Measurements from ENCODE around the gene KLHL3. TPM values are rescaled to one million over a fixed set of nuclear protein-coding genes. Genes with fewer than 3 reads are reported as not detected.
"Not testable (repeated sequence)": the region's sequence is repeated elsewhere in the genome, so short reads cannot be mapped to it uniquely, and the experiment has no call there.

Gene KLHL3, protein sequence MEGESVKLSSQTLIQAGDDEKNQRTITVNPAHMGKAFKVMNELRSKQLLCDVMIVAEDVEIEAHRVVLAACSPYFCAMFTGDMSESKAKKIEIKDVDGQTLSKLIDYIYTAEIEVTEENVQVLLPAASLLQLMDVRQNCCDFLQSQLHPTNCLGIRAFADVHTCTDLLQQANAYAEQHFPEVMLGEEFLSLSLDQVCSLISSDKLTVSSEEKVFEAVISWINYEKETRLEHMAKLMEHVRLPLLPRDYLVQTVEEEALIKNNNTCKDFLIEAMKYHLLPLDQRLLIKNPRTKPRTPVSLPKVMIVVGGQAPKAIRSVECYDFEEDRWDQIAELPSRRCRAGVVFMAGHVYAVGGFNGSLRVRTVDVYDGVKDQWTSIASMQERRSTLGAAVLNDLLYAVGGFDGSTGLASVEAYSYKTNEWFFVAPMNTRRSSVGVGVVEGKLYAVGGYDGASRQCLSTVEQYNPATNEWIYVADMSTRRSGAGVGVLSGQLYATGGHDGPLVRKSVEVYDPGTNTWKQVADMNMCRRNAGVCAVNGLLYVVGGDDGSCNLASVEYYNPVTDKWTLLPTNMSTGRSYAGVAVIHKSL
- total RNA-seq, result 7.5 TPM

DNA sequence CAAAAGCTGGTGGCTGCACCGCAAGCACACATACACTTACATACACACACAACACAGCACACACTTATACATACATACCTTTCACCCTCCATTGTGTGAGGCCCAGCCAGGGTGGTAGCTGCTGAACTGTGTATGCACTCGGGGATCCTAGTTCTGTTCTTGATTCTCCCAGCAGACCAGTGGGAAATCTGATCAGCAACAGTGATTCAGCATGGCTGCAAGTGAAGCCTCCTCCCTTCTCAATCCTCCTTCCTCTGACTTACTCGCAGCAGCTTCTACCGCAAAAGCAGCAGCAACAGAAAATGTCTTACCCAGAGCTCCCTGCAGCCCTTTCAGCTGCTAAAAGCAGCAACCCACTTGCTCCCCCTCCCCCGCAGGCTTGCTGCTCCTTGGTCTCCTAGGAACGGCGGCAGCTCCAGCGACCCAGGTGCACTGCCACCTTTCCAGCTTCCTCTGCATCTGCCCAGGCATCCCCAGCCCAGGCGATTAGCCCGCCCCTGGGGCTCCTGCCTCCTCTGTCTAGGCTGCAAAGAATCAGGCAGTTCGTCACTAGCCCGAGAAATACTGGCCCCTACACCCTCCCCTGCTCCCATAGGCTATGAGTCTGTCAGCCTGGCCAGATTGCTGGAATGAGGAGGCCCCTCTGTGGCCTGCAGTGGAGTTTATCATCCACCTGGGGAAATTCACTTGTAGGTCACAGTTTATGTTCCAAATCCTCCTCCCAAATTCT, at the start of gene KLHL3:
TSS of gene KLHL3 (minus strand) at position 535 of the 730 bp plus-strand sequence. CDS start at position 92, 443 bp downstream.
- DNase-seq (ENCODE audit: low spot score in 2 of 2), result peak in 1 of 2 donors; percentile 70
- no peaks in the 10 kb centered on the region for H3K9me3 ChIP-seq
- no peaks in the 10 kb centered on the region for H3K36me3 ChIP-seq
- H3K4me3 ChIP-seq, result peak within 1 kb of the TSS; percentile 52 to 66
- peak within 1 kb of the TSS; percentile 39 to 55 for H3K27ac ChIP-seq
- TF ChIP-seq, protein P1, sequence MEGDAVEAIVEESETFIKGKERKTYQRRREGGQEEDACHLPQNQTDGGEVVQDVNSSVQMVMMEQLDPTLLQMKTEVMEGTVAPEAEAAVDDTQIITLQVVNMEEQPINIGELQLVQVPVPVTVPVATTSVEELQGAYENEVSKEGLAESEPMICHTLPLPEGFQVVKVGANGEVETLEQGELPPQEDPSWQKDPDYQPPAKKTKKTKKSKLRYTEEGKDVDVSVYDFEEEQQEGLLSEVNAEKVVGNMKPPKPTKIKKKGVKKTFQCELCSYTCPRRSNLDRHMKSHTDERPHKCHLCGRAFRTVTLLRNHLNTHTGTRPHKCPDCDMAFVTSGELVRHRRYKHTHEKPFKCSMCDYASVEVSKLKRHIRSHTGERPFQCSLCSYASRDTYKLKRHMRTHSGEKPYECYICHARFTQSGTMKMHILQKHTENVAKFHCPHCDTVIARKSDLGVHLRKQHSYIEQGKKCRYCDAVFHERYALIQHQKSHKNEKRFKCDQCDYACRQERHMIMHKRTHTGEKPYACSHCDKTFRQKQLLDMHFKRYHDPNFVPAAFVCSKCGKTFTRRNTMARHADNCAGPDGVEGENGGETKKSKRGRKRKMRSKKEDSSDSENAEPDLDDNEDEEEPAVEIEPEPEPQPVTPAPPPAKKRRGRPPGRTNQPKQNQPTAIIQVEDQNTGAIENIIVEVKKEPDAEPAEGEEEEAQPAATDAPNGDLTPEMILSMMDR (IDR thresholded peaks at IDR 0.05), result peak in 1 of 3 experiments; percentile 25
- H3K4me1 ChIP-seq, result peaks cover 0 to 7% of the 10 kb centered on the region in 2 donors
- no peaks in the 10 kb centered on the region for H3K27me3 ChIP-seq
- intact Hi-C loops (cut with DNase I), result loop anchor here (2.0 to 10.0 kb wide), 2 partner anchors 75 to 531 kb away; no protein-coding TSS in a partner anchor

DNA sequence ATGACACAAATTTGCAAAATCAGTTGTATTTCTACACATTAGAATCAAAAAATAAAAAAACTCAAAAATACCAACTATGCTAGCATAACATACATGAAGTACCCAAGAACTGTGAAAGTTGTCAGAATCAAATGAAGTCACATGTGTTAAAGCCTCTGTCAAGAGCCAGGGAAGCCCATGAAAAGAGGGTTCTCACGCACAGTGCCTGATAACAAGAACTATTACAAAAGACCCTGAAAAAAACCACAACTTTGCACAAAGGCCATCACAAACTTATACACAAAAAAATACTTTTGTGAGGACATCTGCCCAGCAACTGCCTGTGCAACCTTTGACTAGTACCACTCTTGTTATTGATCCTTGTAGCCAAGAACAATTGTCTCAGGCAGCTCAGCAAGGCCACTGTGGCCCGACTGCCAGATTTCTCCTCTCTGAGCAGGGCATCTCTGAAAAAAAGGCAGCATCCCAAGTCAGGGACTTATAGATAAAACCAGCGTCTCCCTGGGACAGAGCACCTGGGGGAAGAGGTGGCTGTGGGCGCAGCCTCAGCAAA, 47.2 kb upstream of the KLHL3 start:
- Histone ChIP-seq H3K4me1 (no peaks in the 10 kb centered on the region), H3K36me3 (no peaks in the 10 kb centered on the region), H3K27me3 (no peaks in the 10 kb centered on the region), H3K9me3 (no peaks in the 10 kb centered on the region), H3K4me3 (no peak overlapping the region), H3K27ac (no peak overlapping the region)
- DNase-seq (ENCODE audit: low spot score in 2 of 2), result no peak
- intact Hi-C loops (cut with DNase I), result loop anchor here (10.0 kb wide), 1 partner anchor 282 kb away; no protein-coding TSS in a partner anchor
- TF ChIP-seq, protein P1 (IDR thresholded peaks at IDR 0.05), result no peak

DNA sequence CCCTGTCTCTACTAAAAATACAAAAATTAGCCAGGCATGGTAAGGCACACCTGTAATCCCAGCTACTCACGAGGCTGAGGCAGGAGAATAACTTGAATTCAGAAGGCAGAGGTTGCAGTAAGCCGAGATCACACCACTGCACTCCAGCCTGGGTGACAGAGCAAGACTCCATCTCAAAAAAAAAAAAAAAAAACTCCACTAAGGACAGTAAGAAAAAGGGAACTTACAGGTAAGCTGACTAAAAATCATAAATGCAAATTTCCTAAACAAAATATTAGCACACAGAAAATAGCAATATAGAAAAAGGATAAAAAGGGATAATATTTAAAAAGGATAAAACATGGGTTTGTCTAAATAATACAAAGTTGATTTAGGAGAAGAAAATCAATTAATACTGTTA, 46.2 kb upstream of the KLHL3 start:
- DNase-seq (ENCODE audit: low spot score in 2 of 2), result no peak
- H3K27me3 ChIP-seq, result no peaks in the 10 kb centered on the region
- H3K4me1 ChIP-seq, result no peaks in the 10 kb centered on the region
- no peak overlapping the region for H3K27ac ChIP-seq
- H3K9me3 ChIP-seq, result no peaks in the 10 kb centered on the region
- H3K36me3 ChIP-seq, result no peaks in the 10 kb centered on the region
- H3K4me3 ChIP-seq, result no peak overlapping the region
- intact Hi-C loops (cut with DNase I), result loop anchor here (10.0 kb wide), 1 partner anchor 283 kb away; no protein-coding TSS in a partner anchor
- TF ChIP-seq, protein P1 (IDR thresholded peaks at IDR 0.05), result no peak

DNA sequence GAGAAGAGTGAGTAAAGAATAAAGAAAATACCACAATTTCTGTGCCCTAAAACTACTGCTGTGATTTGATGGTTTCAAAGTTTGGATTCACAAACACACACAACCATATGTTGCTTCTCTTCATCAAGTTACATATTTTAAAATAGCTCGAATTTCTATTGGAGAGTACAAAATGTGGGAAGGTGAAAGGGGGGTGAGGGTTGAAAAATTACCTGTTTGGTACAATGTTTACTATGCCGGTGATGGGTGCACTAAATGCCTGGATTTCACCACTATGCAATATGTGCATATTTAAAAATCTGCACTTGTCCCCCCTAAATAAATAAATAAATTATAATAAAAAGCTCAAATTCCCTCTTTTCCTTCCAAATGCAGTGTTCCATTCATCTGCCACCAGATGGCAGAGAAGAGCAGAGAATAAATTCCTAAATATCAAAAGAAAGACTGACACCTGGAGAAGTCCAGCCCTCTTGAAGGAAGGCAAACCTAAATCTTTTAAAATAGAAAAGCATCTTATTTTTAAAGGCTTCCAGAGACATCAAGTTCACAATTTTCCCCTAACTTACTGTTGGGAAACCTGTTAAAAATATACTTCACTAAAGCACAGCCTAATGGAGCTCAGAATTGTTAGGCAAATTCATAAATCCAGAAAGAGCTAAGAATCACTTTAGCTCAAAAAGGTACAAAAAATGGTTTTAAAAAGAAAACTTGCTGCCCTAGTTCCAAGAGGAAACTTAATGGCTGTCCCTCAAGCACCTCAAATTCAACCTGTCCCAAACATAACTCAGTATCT, 43.1 kb upstream of the KLHL3 start:
- Histone ChIP-seq H3K27me3 (no peaks in the 10 kb centered on the region), H3K36me3 (no peaks in the 10 kb centered on the region), H3K4me3 (no peak overlapping the region), H3K4me1 (no peaks in the 10 kb centered on the region), H3K9me3 (no peaks in the 10 kb centered on the region), H3K27ac (no peak overlapping the region)
- TF ChIP-seq, protein P1 (IDR thresholded peaks at IDR 0.05), result peak; percentile 73 to 86 (median 79)
- intact Hi-C loops (cut with DNase I), result loop anchor here (1.0 kb wide), 1 partner anchor 43 kb away; no protein-coding TSS in a partner anchor
- no peak for DNase-seq (ENCODE audit: low spot score in 2 of 2)

DNA sequence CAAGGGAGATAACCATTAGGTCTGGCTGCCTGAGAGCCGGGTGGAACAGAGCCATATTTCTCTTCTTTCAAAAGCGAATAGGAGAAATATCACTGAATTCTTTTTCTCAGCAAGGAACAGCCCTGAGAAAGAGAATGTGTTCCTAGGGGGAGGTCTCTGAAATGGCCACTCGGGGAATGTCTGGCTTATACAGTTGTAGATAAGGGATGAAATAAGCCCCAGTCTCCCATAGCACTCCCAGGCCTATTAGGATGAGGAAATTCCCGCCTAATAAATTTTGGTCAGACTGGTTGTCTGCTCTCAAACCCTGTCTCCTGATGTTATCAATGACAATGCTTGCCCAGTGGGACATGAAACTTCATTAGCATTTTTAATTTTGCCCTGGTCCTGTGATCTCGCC, 32.0 kb upstream of the KLHL3 start:
- H3K27ac ChIP-seq; H3K36me3 ChIP-seq; H3K27me3 ChIP-seq; DNase-seq (ENCODE audit: low spot score in 2 of 2); H3K4me1 ChIP-seq; H3K4me3 ChIP-seq; intact Hi-C loops (cut with DNase I); H3K9me3 ChIP-seq: not testable (repeated sequence)
